HEK293 (cell line): ENCODE results near the gene PAX2.

ENCODE experiments used
- CTCF ChIA-PET: fragments of 350-600 bp; formaldehyde crosslinking; extraction: SDS; loops from one replicate; lab custom pipeline; 2021; ENCODE audit warnings: antibody characterized with exemption; lab: Yijun Ruan, JAX
- POLR2A ChIA-PET: fragments of 300-600 bp; formaldehyde crosslinking; extraction: SDS; loops from one replicate; lab custom pipeline; 2020; ENCODE audit warnings: antibody characterized with exemption, inconsistent platforms; lab: Yijun Ruan, JAX
- H3K27ac ChIP-seq: fragments of 200-500 bp; sonication (Bioruptor generic); 2 replicates; pipeline ENCODE4 v1.5.1; 2014; ENCODE audit warnings: low read depth, low read length, control low read depth, inconsistent platforms; ENCODE audit errors: extremely low read depth
- H3K36me3 ChIP-seq, 2 experiments: fragments of 200-500 bp in 1 of 2; sonication (Bioruptor generic) in 1 of 2; 1 replicate in 1 of 2; 2 replicates in 1 of 2; pipeline ENCODE4 v1.5.1; 2014 to 2017; ENCODE audit warnings: inconsistent platforms in 2 of 2, low read length in 2 of 2; ENCODE audit not compliant: control insufficient read depth in 2 of 2, insufficient read depth in 1 of 2
- H3K4me1 ChIP-seq: fragments of 200-500 bp; sonication (Bioruptor generic); 2 replicates; pipeline ENCODE4 v1.5.1; 2014; ENCODE audit warnings: mild to moderate bottlenecking, low read length, inconsistent platforms; ENCODE audit not compliant: control insufficient read depth, insufficient read depth
- H3K4me3 ChIP-seq: 2 replicates; pipeline ENCODE4 v1.5.1; 2011; ENCODE audit warnings: low read depth, mild to moderate bottlenecking, control low read depth, low read length, moderate library complexity
- H3K9me3 ChIP-seq: fragments of 200-500 bp; sonication (Bioruptor generic); 2 replicates; pipeline ENCODE4 v1.5.1; 2014; ENCODE audit warnings: low read depth, low read length, inconsistent platforms; ENCODE audit not compliant: control insufficient read depth, insufficient read depth
- EGR2 ChIP-seq: fragments of 450-650 bp; formaldehyde crosslinking; IDR thresholded peaks from 2 replicates; pipeline ENCODE4 v1.5.1; 2016; ENCODE audit warnings: low read depth, missing biosample characterization, missing genetic modification characterization
- INSM2 ChIP-seq: fragments of 450-650 bp; formaldehyde crosslinking; IDR thresholded peaks from 2 replicates; pipeline ENCODE4 v1.5.1; 2016; ENCODE audit warnings: missing biosample characterization, missing genetic modification characterization
- OVOL3 ChIP-seq: fragments of 450-650 bp; formaldehyde crosslinking; IDR thresholded peaks from 2 replicates; pipeline ENCODE4 v1.5.1; 2016; ENCODE audit warnings: missing biosample characterization, missing genetic modification characterization
- ZBTB48 ChIP-seq: fragments of 450-650 bp; formaldehyde crosslinking; IDR thresholded peaks from 2 replicates; pipeline ENCODE4 v1.5.1; 2016; ENCODE audit warnings: missing biosample characterization, missing genetic modification characterization
- ZNF174 ChIP-seq: fragments of 450-650 bp; formaldehyde crosslinking; IDR thresholded peaks from 2 replicates; pipeline ENCODE4 v1.5.0; 2017; ENCODE audit warnings: missing biosample characterization, mild to moderate bottlenecking, missing genetic modification characterization
- ZNF18 ChIP-seq: fragments of 450-650 bp; formaldehyde crosslinking; IDR thresholded peaks from 2 replicates; pipeline ENCODE4 v1.5.1; 2016; ENCODE audit warnings: missing biosample characterization, missing genetic modification characterization
- ZNF19 ChIP-seq: fragments of 450-650 bp; formaldehyde crosslinking; IDR thresholded peaks from 2 replicates; pipeline ENCODE4; 2016; ENCODE audit warnings: missing biosample characterization, missing genetic modification characterization, low read depth
- ZNF394 ChIP-seq: fragments of 450-650 bp; formaldehyde crosslinking; IDR thresholded peaks from 2 replicates; pipeline ENCODE4 v1.5.1; 2016; ENCODE audit warnings: missing biosample characterization, missing genetic modification characterization, mild to moderate bottlenecking, moderate library complexity, borderline replicate concordance
- ZNF433 ChIP-seq: fragments of 450-650 bp; formaldehyde crosslinking; IDR thresholded peaks from 2 replicates; pipeline ENCODE4 v1.5.1; 2016; ENCODE audit warnings: missing biosample characterization, missing genetic modification characterization, low read depth
- ZNF501 ChIP-seq: fragments of 450-650 bp; formaldehyde crosslinking; IDR thresholded peaks from 2 replicates; pipeline ENCODE4 v1.5.1; 2016; ENCODE audit warnings: missing biosample characterization, missing genetic modification characterization
- ZNF518A ChIP-seq: fragments of 450-650 bp; formaldehyde crosslinking; conservative IDR thresholded peaks from 2 replicates; pipeline ENCODE4 v1.5.1; 2016; ENCODE audit warnings: low read depth, missing biosample characterization, missing genetic modification characterization
- ZNF571 ChIP-seq: fragments of 450-650 bp; formaldehyde crosslinking; IDR thresholded peaks from 2 replicates; pipeline ENCODE4 v1.5.0; 2017; ENCODE audit warnings: missing biosample characterization, missing genetic modification characterization
- ZNF768 ChIP-seq: fragments of 450-650 bp; formaldehyde crosslinking; IDR thresholded peaks from 2 replicates; pipeline ENCODE4 v1.5.1; 2018; ENCODE audit warnings: missing biosample characterization, mild to moderate bottlenecking, missing genetic modification characterization
- TF ChIP-seq, protein P1 (sequence below): fragments of 450-650 bp; formaldehyde crosslinking; IDR thresholded peaks from 2 replicates; pipeline ENCODE4 v1.5.1; 2016; ENCODE audit warnings: missing biosample characterization, missing genetic modification characterization

Gene PAX2

DNA sequence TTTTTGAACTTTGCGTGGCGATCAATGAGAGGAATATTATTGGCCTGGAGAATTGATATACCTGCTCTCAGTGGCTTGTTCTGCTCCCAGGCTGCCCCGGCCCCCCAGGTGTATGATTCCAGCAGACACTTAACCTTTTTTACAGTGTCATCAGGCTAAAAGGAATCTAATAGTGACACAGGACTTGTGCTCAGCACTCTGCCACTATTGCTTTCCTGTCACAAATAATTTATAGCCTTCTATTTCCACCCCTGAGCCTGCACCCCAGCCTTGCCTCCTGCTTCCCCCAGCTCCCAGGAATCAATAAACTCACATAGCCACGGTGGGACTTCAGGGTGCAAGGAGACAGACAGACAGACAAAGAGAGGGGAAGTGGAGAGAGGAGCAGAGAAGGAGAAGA, 28.3 kb downstream of the PAX2 start:
- Histone ChIP-seq H3K4me3 (no peak overlapping the region), H3K36me3 (peaks cover 0 to under 1% of the 10 kb centered on the region in 2 experiments; a peak in 1 of 3 replicates), H3K9me3 (no peaks in the 10 kb centered on the region), H3K27ac (no peak overlapping the region), H3K4me1 (no peaks in the 10 kb centered on the region)
- CTCF ChIA-PET: no interaction called here
- POLR2A ChIA-PET: interaction anchor here (0.6 kb wide), 1 partner anchor 253 kb away, joined by 8 read pairs; no protein-coding TSS in a partner anchor
- TF ChIP-seq ZNF518A: no peak
- no peak for TF ChIP-seq ZNF433 (tag by site-specific recombination)
- no peak for TF ChIP-seq ZNF501
- no peak for TF ChIP-seq ZNF19 (tag by site-specific recombination)
- TF ChIP-seq, all 188 proteins: peak for 0

GRCh38 chr10:100774223-100774622, 28.8 kb downstream of the PAX2 start:
- no peaks in the 10 kb centered on the region for H3K4me1 ChIP-seq
- ChIA-PET CTCF (interaction anchor here (0.6 kb wide), 1 partner anchor 41 kb away, joined by 3 read pairs; no protein-coding TSS in a partner anchor), POLR2A (no interaction called here)
- TF ChIP-seq ZNF18 (tag by site-specific recombination) (no peak), ZBTB48 (tag by site-specific recombination) (no peak), INSM2 (tag by site-specific recombination) (no peak), ZNF768 (tag by site-specific recombination) (no peak), EGR2 (no peak), OVOL3 (tag by site-specific recombination) (no peak), ZNF174 (tag by site-specific recombination) (no peak), ZNF394 (tag by site-specific recombination) (no peak), ZNF571 (tag by site-specific recombination) (no peak)
- TF ChIP-seq, protein P1, sequence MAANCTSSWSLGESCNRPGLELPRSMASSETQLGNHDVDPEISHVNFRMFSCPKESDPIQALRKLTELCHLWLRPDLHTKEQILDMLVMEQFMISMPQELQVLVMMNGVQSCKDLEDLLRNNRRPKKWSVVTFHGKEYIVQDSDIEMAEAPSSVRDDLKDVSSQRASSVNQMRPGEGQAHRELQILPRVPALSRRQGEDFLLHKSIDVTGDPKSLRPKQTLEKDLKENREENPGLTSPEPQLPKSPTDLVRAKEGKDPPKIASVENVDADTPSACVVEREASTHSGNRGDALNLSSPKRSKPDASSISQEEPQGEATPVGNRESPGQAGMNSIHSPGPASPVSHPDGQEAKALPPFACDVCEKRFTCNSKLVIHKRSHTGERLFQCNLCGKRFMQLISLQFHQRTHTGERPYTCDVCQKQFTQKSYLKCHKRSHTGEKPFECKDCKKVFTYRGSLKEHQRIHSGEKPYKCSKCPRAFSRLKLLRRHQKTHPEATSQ: no peak
- H3K4me3 ChIP-seq: no peak overlapping the region
- peaks cover 0 to 5% of the 10 kb centered on the region in 2 experiments; a peak in 1 of 3 replicates for H3K36me3 ChIP-seq
- H3K9me3 ChIP-seq: no peaks in the 10 kb centered on the region
- H3K27ac ChIP-seq: no peak overlapping the region
